Transverse colon (tissue), 4 donors: ENCODE measurements around the gene RIC8A.

Experiments used
- CTCF ChIP-seq, 5 experiments: fragments of 200-600 bp in 3 of 5; fragments of 450-650 bp in 2 of 5; sonication (generic) in 3 of 5; IDR thresholded peaks; 1 replicate in 2 of 5; 2 replicates in 3 of 5; pipeline ENCODE4 v1.5.1; 2016 to 2017; ENCODE audit warnings: antibody characterized with exemption in 5 of 5, inconsistent platforms in 3 of 5, mild to moderate bottlenecking in 2 of 5, moderate library complexity in 1 of 5
- POLR2AphosphoS5 ChIP-seq, 3 donors: sonication (generic); formaldehyde crosslinking; IDR thresholded peaks; one replicate each; pipeline ENCODE4 v1.6.1; 2016; ENCODE audit warnings: antibody characterized with exemption in 3 of 3

GRCh38 chr11:251550-251949 is 44.0 kb downstream of the RIC8A start:
- TF ChIP-seq CTCF (IDR thresholded peaks at IDR 0.05) (no peak), POLR2AphosphoS5 (IDR thresholded peaks at IDR 0.05) (no peak)
